HepG2 (cell line): ENCODE data around the gene ACOT8. TPM values are rescaled to one million over a fixed set of nuclear protein-coding genes. Genes with fewer than 3 reads are reported as not detected.

Source experiments
- AHR ChIP-seq: IDR thresholded peaks from 2 replicates; pipeline ENCODE4 v1.6.1; 2018; ENCODE audit warnings: missing genetic modification reagents, missing compliant biosample characterization
- ARNTL ChIP-seq: sonication (generic); formaldehyde crosslinking; IDR thresholded peaks from 2 replicates; pipeline ENCODE4 v1.4.0; 2020; ENCODE audit warnings: mild to moderate bottlenecking, missing genetic modification reagents
- DNMT3B ChIP-seq: conservative IDR thresholded peaks from 2 replicates; pipeline ENCODE4 v1.6.1; 2016; ENCODE audit warnings: missing biosample characterization, control low read depth
- GATA4 ChIP-seq: sonication (generic); IDR thresholded peaks from 2 replicates; pipeline ENCODE4 v1.6.1; 2016; ENCODE audit warnings: antibody characterized with exemption, low read depth, borderline replicate concordance
- GZF1 ChIP-seq: sonication (generic); formaldehyde crosslinking; IDR thresholded peaks from 2 replicates; pipeline ENCODE4 v1.5.1; 2020; ENCODE audit warnings: mild to moderate bottlenecking, missing genetic modification reagents
- HOXA5 ChIP-seq: sonication (generic); formaldehyde crosslinking; IDR thresholded peaks from 2 replicates; pipeline ENCODE4 v1.4.0; 2020; ENCODE audit warnings: missing genetic modification reagents
- IRF2 ChIP-seq: IDR thresholded peaks from 2 replicates; pipeline ENCODE4 v1.6.1; 2018; ENCODE audit warnings: missing genetic modification reagents, missing compliant biosample characterization
- RXRB ChIP-seq: IDR thresholded peaks from 2 replicates; pipeline ENCODE4 v1.6.1; 2016; ENCODE audit warnings: borderline replicate concordance, missing genetic modification reagents, missing compliant biosample characterization
- ZNF441 ChIP-seq: sonication (generic); formaldehyde crosslinking; IDR thresholded peaks from 2 replicates; pipeline ENCODE4 v1.7.0; 2021; ENCODE audit warnings: missing genetic modification reagents, borderline replicate concordance
- ZNF501 ChIP-seq: sonication (generic); formaldehyde crosslinking; IDR thresholded peaks from 2 replicates; pipeline ENCODE4 v1.5.1; 2020; ENCODE audit warnings: mild to moderate bottlenecking, moderate library complexity, missing genetic modification reagents
- ZNF530 ChIP-seq: sonication (generic); formaldehyde crosslinking; IDR thresholded peaks from 2 replicates; pipeline ENCODE4 v1.5.0; 2020; ENCODE audit warnings: low read depth, mild to moderate bottlenecking, missing genetic modification reagents
- ZNF598 ChIP-seq: sonication (generic); formaldehyde crosslinking; IDR thresholded peaks from 2 replicates; pipeline ENCODE4 v1.5.1; 2020; ENCODE audit warnings: mild to moderate bottlenecking, missing genetic modification reagents, borderline replicate concordance
- ZNF737 ChIP-seq: sonication (generic); formaldehyde crosslinking; IDR thresholded peaks from 2 replicates; pipeline ENCODE4 v1.5.0; 2020; ENCODE audit warnings: missing genetic modification reagents, mild to moderate bottlenecking, borderline replicate concordance
- ZNF839 ChIP-seq: sonication (generic); formaldehyde crosslinking; IDR thresholded peaks from 2 replicates; pipeline ENCODE4 v1.4.0; 2020; ENCODE audit warnings: missing genetic modification reagents, mild to moderate bottlenecking, borderline replicate concordance
- polyA plus RNA-seq, 8 experiments: library from polyadenylated mRNA; depleted of rRNA in 3 of 8; stranded (reverse) in 7 of 8; unstranded in 1 of 8; fragments of >200 nt; fragmentation: Illumina TruSeq in 4 of 8; extraction: Trizol in 4 of 8; gene quantifications; 2 replicates each; pipeline versions ENCODE4 v1.2.1 to v1.2.3, GENCODE V29; 2011 to 2016; ENCODE audit warnings: low read depth in 4 of 8, missing spikeins in 1 of 8, mixed read lengths in 1 of 8; ENCODE audit not compliant: insufficient read depth in 1 of 8
- total RNA-seq, 5 experiments: library from RNA; depleted of rRNA; stranded (reverse); fragments of >200 nt; fragmentation: Illumina TruSeq; extraction: Trizol; gene quantifications; 2 replicates each; pipeline ENCODE4 v1.2.3, GENCODE V29; 2016; ENCODE audit warnings: low read depth in 1 of 5
- TF ChIP-seq, protein P1 (sequence below): IDR thresholded peaks from 2 replicates; pipeline ENCODE4 v1.6.1; 2016; ENCODE audit warnings: low read depth, control low read depth
- TF ChIP-seq, protein P2 (sequence below), 2 experiments: sonication (generic) in 1 of 2; formaldehyde crosslinking in 1 of 2; IDR thresholded peaks; 2 replicates each; pipeline versions ENCODE4 v1.4.0 to v1.6.1; 2016 to 2020; ENCODE audit warnings: borderline replicate concordance in 1 of 2, low read depth in 1 of 2, mild to moderate bottlenecking in 1 of 2, missing genetic modification reagents in 1 of 2
- TF ChIP-seq, protein P3 (sequence below): sonication (generic); formaldehyde crosslinking; IDR thresholded peaks from 2 replicates; pipeline ENCODE4 v1.4.0; 2020; ENCODE audit warnings: mild to moderate bottlenecking, low read depth, missing genetic modification reagents
- TF ChIP-seq, protein P4 (sequence below): sonication (generic); formaldehyde crosslinking; IDR thresholded peaks from 2 replicates; pipeline ENCODE4 v1.4.0; 2020; ENCODE audit warnings: mild to moderate bottlenecking, low read depth, missing genetic modification reagents
- TF ChIP-seq, protein P5 (sequence below): sonication (generic); formaldehyde crosslinking; IDR thresholded peaks from 2 replicates; pipeline ENCODE4 v1.5.1; 2020; ENCODE audit warnings: missing genetic modification reagents, mild to moderate bottlenecking, borderline replicate concordance

The ACOT8 gene
- total and polyA plus RNA-seq, 2 of the 13 experiments (the other 11 are each of a cell fraction or from before 2014, with no cell fraction given): 31.4 to 45.5 TPM

DNA sequence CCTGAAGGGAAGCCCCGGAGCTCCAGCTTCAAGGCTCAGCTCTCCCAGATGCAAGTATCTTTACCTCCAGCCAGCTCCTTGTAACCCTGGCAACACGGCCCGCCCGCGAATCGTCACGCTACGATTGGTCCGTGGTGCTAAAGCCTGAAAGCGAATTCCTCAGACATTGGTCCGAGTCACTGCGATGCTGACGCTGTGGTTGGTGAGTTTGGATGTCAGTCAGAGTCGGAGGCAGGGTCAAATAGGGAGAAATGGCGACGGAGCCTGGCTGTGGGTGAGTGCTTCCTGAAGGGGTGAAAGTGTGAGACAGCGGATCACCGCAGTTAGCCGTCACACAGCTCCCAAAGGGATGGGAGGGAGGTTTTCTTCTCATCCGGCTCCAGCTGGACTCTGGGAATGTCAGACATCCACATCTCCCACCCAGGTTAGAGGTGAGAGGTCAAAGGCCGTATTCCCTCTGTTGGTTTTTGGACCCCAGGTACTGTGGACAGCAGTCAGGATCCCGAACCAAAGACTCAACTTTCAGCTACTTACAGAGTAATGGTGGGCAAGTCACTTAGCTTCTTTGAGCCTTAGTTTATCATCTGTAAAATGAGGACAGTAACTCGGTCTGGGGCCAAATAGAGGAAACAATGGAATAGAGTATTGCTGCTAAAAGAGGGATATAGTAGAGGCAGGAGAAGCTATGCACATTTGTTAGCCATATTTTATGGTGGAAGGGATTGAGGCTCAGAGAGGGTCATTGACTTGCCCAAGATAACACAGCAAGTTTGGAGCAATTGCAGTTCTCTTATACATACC lies 24.0 kb upstream of the ACOT8 start, which contains the start of gene ZSWIM1 (continued):
- TF ChIP-seq, protein P1, sequence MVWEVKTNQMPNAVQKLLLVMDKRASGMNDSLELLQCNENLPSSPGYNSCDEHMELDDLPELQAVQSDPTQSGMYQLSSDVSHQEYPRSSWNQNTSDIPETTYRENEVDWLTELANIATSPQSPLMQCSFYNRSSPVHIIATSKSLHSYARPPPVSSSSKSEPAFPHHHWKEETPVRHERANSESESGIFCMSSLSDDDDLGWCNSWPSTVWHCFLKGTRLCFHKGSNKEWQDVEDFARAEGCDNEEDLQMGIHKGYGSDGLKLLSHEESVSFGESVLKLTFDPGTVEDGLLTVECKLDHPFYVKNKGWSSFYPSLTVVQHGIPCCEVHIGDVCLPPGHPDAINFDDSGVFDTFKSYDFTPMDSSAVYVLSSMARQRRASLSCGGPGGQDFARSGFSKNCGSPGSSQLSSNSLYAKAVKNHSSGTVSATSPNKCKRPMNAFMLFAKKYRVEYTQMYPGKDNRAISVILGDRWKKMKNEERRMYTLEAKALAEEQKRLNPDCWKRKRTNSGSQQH: peak; percentile 98
- TF ChIP-seq GATA4: peak; percentile 75; the same call in 1 of the 2 replicates
- 0 out of 2 replicates have a peak, but pooled peaks have one; percentile 20 for TF ChIP-seq ZNF737 (CRISPR knock-in tag)
- TF ChIP-seq ZNF839 (CRISPR knock-in tag): peak; percentile 100
- peak; percentile 82 for TF ChIP-seq ARNTL (CRISPR knock-in tag)
- TF ChIP-seq, protein P2, sequence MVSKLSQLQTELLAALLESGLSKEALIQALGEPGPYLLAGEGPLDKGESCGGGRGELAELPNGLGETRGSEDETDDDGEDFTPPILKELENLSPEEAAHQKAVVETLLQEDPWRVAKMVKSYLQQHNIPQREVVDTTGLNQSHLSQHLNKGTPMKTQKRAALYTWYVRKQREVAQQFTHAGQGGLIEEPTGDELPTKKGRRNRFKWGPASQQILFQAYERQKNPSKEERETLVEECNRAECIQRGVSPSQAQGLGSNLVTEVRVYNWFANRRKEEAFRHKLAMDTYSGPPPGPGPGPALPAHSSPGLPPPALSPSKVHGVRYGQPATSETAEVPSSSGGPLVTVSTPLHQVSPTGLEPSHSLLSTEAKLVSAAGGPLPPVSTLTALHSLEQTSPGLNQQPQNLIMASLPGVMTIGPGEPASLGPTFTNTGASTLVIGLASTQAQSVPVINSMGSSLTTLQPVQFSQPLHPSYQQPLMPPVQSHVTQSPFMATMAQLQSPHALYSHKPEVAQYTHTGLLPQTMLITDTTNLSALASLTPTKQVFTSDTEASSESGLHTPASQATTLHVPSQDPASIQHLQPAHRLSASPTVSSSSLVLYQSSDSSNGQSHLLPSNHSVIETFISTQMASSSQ (IDR thresholded peaks at IDR 0.05; ENCODE audit: low read depth): no peak
- TF ChIP-seq, protein P2 (CRISPR knock-in tag; IDR thresholded peaks at IDR 0.05; ENCODE audit: borderline replicate concordance): peak; percentile 51
- no peak for TF ChIP-seq ZNF530 (CRISPR knock-in tag)
- TF ChIP-seq, protein P3, sequence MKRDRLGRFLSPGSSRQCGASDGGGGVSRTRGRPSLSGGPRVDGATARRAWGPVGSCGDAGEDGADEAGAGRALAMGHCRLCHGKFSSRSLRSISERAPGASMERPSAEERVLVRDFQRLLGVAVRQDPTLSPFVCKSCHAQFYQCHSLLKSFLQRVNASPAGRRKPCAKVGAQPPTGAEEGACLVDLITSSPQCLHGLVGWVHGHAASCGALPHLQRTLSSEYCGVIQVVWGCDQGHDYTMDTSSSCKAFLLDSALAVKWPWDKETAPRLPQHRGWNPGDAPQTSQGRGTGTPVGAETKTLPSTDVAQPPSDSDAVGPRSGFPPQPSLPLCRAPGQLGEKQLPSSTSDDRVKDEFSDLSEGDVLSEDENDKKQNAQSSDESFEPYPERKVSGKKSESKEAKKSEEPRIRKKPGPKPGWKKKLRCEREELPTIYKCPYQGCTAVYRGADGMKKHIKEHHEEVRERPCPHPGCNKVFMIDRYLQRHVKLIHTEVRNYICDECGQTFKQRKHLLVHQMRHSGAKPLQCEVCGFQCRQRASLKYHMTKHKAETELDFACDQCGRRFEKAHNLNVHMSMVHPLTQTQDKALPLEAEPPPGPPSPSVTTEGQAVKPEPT (CRISPR knock-in tag): peak; percentile 85; the same call in 1 of the 2 replicates
- TF ChIP-seq GZF1 (CRISPR knock-in tag): peak; percentile 43; the same call in 1 of the 2 replicates
- TF ChIP-seq ZNF441 (CRISPR knock-in tag): peak; percentile 77
- peak; percentile 82 for TF ChIP-seq RXRB (CRISPR knock-in tag)
- TF ChIP-seq, protein P4, sequence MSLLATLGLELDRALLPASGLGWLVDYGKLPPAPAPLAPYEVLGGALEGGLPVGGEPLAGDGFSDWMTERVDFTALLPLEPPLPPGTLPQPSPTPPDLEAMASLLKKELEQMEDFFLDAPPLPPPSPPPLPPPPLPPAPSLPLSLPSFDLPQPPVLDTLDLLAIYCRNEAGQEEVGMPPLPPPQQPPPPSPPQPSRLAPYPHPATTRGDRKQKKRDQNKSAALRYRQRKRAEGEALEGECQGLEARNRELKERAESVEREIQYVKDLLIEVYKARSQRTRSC (CRISPR knock-in tag): no peak; the same call in 1 of the 2 replicates
- 0 out of 2 replicates have a peak, but pooled peaks have one; percentile 41 for TF ChIP-seq HOXA5 (CRISPR knock-in tag)
- TF ChIP-seq, protein P5, sequence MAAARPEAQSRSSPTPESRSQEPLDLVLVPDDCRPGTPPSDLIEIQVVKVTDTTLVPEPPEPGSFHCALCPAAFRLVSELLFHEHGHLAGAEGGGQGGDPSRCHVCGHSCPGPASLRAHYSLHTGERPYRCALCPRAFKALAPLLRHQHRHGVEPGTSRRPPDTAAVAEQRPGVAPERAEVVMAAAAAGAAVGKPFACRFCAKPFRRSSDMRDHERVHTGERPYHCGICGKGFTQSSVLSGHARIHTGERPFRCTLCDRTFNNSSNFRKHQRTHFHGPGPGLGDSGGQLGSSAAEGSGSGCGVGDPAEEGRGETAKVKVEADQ (CRISPR knock-in tag): peak; percentile 93
- peak; percentile 62 for TF ChIP-seq IRF2 (CRISPR knock-in tag)
- TF ChIP-seq ZNF501 (CRISPR knock-in tag): peak; percentile 97
- TF ChIP-seq AHR (CRISPR knock-in tag): peak; percentile 79; the same call in 1 of the 2 replicates
- peak; percentile 92 for TF ChIP-seq DNMT3B
- peak; percentile 91; the same call in 1 of the 2 replicates for TF ChIP-seq ZNF598 (CRISPR knock-in tag)
